HG03097 (cell line): ENCODE measurements around the gene COIL.

ENCODE experiments used
- ATAC-seq: cut with Tn5 transposase; IDR thresholded peaks from one replicate; pipeline ENCODE4 v1.9.1; 2021; ENCODE audit not compliant: unreplicated experiment, low FRiP score

The COIL gene

DNA sequence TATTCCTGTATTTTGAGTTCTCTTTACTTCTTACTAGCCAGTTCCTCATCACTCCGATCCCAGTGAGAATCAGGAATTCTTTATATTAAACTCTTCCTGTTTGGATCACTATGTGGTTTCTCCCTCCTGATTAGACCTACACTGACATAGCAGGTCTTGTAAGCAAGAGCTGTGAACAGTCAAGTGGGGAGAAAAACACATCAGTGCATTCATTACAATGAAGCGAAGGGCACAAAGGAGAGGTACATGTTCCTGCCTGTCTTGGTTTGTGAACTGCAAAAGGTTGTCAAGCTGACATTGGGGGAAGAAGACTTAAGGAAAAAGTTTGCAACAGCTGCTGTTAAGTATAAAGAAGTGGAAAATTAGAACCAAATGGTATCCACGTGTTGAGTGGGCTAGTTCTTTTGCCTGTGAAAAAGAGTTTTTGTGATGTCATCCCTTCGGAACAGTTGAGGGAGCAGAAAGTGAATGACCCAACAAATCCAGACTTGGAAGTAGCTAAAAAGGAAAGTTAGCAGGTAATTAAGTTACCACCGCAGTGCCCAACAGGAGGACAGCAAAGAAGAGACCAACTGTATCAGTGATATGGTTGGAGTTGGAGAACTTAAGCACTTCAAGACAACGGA, 24.0 kb downstream of the COIL start:
- ATAC-seq: no peak

DNA sequence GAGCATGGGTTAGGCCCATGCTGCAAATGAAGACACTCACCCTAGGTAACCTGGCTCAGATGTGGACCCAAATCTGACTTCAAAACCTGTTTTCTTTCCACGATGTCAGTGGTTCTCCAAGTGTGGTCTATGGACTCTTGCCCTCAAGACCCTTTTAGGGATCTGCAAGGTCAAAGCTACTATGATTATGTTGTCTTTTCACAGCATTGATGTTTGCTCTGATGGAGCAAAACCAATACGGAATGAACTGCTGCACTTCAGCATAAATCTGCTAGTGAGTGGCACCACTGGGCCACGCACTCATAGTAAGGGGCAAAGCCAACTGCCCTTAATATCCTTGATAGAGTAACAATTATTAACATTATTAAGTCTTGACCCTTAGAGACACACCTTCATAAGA, 25.4 kb downstream of the COIL start:
- no peak for ATAC-seq

DNA sequence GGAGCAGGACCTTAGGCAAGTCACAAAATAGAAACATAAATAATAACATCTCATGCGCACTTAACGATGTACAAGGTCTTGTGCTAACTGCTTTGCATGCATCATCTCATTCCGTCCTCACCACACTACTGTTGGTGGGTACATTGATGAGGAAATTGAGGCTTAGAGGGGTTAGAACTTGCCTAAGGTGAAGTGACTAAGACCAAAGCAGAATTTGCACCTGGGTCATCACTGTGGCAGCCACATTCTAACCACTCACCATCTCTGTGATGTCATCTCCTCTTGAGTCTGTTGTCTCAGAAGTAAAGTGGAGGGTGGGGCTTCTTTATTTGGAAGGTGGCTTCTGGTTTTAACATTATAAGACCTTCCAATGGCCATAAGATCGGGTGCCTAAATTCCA, 26.6 kb downstream of the COIL start:
- no peak for ATAC-seq

DNA sequence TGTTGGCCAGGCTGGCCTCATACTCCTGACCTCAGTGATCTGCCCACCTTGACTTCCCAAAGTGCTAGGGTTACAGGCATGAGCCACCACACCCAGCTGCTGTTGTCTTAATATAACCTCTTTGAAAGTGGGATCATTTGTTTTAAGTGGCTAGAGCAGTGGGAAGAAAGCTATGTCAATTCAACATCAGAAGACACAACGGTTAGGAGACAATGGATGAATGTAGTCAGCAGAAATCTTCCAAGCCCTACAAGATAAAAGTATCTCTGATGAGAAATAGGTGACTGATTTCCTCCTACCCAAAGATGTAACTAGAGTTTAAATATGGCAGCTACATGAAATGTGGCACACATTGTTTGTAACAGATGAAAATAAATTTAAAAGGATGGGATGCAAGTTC, 27.0 kb downstream of the COIL start:
- no peak for ATAC-seq

DNA sequence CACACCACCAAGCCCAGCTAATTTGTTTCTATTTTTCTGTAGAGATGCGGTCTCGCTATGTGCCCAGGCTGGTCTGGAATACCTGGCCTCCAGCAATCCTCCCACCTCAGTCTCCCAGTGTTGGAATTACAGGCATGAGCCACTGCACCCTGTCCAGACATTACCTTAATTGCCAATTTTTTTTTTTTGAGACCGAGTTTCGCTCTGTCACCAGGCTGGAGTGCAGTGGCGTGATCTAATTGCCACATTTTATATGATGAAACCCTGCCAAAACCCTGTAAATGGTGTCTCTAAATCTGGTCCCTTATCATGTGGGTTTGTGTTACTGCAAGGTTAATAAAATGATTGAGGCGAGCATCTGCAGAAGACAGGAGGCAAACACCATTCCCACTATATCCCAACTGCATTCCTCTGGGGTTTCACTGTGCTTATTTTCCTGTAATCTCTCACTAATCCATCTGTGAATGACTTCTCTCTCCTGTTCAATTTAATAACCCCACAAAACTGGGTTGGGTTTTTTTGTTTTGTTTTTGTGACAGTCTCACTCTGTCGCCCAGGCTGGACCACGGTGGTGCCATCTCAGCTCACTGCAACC, 27.6 kb downstream of the COIL start:
- no peak for ATAC-seq

DNA sequence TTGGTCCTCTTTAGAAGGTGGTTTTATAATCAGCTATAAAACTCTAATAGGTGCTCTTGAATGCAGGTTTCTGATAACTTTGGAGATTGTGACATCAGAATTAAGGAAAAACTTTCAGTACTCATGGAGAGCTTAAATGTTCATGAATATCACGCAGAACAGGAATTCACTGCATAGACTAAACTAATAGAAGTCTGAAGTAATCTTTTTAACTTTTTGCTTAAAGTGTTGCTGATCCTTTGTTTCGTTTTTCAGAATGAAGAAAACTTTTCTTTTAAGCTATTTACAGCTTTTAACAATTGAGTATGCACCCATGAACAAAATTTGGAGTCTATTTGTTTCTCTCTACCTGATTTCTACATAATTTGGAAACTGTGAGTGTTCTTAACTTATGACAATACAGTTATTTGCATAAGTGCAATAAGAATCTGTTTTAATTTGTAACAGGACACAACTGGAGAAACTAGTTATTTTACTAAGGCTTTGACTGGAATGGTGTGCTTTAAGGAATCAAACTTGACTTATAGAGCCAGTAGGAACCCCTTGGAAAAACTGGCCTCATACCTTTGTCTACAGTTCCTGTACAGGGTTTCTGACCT, 30.0 kb downstream of the COIL start:
- ATAC-seq: no peak

DNA sequence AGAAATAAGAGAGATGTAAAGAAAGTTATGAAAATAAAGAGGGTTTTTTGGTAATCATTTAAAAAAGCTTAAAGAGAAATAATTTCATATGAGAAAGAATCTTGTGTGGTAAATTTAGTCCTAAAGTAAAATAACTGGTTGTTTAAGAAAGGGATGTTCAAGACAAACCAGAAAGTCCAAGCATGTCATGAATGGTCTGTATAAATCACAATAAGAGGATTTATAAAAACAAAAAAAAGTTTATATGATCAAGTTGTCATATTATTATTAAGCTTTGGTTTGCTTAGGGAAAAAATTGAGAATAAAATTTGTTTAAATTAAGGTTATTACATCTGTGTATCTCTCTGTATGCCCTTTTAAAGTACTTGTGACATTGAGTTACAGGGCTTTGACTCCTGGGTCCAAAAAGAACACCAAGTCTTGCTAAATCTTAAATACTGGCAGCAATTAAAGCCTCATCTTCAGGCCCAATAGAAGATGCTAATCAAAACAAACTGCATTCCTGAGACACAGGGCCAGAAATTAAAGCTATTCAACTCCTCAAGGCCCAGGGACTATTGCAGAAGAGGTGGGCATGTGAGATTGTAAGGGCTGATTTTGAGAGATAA, 31.4 kb downstream of the COIL start:
- no peak for ATAC-seq

DNA sequence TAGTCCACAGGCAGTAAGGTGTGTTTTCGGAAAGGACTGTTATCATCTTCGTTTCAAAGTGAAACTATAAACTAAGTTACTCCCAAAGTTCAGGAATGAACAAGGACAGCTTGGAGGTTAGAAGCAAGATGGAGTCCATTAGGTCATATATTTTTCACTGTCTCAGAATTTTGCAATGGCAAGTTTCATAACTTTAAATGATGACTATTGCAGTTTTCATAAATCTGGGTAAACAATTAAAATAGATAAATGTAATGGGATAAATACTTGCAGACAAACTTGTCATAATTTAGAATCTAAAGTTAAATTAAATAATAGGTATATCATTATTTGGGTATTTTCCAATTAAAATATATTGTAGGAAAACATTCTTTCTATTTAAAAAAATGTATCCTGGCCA, 32.3 kb downstream of the COIL start:
- no peak for ATAC-seq

DNA sequence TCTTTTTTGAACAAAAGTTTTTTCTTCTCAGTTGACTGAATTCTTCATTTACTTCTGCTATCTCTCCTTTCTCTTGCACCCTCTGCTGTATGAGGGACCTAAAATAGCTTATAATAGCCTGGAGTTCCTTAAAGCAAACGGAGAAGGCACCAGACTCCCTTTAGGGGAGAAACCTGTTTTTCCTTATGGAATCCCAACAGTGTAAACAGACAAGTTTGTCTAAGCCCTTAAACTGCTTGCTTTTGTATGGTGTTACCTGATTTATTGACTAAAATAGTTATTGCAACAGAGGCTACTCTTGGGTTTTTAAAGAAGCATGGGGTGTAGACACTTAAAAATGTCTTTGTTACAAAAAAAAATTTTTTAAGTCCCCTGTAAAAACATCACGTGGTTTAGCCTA, 34.1 kb downstream of the COIL start:
- ATAC-seq: no peak

DNA sequence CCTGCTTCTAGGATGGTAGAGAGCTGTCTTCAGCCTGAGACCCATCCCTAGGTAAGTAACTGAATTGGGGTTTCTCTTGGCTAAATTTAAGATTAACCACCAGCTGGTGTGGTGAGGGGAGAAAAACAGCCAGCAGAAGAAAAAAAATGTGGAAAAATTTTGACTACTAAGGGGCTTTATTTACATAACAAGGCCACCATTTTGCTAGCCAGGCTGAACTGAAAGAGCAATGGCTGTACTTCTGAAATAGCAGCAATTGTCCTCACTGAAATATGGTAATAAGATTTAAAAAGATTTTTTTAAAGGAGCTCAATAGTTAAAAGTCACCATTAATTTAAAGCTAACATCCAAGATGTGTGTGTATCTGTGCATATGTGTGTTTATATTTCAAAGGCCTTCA, 34.6 kb downstream of the COIL start:
- ATAC-seq: no peak

DNA sequence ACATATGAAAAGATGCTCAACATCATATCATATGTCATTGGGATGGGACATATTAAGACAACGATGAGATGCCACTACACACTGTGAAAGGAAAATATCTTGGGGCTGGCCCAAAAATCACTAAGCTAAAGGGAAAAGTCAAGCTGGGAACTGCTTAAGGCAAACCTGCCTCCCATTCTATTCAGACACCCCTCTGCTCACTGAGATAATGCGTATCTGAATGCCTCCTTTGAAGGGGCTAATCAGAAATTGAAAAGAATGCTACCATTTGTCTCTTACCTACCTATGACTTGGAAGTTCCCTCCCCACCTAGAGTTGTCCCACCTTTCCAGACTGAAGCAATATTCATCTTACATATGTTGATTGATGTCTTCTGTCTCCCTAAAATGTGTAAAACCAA, 35.8 kb downstream of the COIL start:
- no peak for ATAC-seq

DNA sequence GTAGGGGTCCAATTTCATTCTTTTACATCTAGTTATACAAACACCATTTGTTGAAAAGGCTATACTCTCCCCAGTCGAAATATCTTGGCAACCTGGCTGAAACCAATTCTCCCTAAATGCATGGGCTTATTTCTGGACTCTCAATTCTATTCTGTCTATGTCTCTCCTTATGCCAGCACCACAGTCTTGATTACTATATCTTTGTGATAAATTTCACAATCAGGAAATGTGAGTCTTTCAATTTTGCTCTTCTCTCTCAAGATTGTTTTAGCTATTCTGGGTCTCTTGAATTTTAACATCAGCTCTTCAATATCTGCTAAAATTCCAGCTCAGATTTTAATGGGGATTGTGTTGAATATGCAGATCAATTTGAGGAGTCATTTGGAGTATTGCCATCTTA, 41.1 kb downstream of the COIL start:
- no peak for ATAC-seq

DNA sequence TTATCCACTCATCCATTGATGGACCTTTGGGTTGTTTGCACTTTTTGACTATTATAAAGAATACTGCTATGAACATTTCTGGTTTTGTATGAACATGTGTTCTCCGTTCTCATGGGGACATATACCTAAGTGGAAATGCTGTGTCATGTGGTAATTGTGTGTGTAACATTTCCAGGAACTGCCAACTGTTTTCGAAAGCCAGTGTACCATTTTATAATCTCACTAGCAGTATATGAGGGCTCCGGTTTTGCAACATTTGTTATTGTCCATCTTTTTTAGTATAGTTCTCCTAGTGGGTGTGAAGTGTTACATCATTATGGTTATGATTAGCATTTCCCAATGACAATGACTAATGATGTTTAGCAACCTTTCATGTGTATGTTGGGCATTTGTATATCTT, 41.9 kb downstream of the COIL start:
- no peak for ATAC-seq

DNA sequence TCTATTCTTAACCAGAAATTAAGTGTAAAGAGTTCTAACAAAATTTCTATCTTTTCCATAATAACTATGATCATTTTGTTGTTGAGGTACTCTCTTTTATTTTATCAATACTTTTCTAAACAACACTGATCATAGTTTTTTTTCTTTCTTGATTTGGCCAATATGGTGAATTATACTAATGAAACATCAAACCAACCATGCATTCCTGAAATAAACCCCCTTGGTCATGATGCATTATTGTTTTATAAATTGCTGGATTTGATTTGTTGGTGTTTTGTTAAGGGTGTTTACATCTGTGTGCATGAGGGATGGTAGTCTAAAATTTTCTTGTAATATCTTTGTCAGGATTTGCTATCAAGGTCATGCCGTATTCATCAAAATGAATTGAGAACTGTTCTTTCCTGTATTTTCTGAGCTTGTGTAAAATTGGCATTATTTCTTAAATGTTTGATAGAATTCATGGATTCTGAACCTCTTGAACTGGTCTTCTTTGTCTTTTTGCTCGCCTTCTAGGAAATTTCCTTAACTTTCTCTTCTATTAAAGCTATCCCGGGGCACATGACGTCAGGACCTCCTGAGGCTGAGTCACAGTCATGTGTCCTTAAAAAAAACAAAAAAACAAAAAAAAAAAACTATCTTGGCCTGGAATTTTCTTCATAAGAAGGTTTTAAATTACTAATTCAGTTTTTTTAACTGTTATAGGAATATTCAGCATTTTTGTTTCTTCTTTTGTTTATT, 43.1 kb downstream of the COIL start:
- ATAC-seq: no peak

DNA sequence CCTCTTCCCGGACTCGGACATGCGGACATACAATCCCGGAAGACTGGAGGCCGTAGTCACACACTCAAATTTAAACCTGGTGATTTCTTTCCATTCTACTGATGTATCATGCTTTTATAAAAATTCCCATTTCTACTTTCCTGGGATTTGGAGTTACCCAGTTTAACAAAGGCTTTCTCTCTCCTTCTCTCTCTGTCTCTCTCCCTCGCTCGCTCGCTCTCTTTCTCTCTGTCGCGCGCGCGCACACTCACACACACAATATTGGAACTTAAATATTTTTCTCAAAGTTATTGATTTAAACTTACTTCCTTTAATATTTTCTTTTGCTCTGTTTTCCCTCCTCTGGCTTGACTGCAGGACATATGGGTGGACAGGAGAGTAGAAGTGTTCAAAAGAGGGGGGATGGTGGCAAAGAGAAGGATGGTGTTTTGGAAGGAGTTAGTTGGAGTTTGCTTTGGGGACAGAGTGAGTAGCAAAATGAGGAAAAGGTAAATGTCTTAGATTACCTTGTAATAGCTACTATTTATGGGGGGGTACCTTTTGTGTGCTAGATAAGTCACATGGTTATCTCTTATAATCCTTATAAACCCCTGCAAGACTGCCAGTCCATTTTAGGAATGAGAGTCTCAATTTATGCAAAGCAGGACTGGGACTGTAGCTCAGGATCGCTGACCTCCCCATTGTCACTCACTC, 46.1 kb downstream of the COIL start:
- no peak for ATAC-seq

DNA sequence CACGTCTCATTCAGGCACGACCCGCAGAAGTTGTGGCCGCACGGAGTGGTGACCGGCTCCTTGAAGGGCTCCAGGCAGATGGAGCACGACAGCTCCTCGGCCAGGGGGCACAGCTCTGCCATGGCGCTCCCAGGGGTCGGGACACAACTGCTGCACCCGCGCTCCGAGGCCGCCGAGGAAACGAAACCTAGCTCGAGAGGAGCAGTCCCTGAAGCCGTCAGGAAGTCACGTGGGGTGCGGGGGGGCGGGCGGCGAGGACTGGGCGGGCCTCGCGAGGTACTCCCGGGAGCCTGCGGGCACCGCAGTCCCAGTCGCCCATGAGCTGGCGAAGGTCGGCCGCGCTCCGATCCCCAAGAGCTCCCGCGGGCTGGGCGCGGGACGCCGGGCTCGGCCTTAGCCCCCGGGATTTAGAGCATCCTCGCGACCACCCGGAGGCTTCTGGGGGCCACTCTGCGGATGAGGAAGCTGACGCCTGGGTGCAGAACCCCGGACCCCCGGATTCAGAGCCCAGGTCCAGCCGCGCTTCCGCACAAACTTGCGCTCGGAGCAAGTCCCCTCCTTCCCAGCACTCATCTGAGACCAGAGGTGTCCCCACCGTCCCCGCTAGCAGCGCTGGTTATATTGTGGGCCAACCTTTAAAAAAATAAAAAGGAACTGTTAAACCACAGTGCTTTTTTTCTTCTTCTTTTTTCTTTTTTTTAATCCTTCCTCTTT, 46.8 kb downstream of the COIL start, which contains the start of gene TRIM25:
TSS of gene TRIM25 (minus strand) at position 183 of the 714 bp plus-strand sequence. CDS start at position 122, 61 bp downstream.
- ATAC-seq: peak; percentile 66

DNA sequence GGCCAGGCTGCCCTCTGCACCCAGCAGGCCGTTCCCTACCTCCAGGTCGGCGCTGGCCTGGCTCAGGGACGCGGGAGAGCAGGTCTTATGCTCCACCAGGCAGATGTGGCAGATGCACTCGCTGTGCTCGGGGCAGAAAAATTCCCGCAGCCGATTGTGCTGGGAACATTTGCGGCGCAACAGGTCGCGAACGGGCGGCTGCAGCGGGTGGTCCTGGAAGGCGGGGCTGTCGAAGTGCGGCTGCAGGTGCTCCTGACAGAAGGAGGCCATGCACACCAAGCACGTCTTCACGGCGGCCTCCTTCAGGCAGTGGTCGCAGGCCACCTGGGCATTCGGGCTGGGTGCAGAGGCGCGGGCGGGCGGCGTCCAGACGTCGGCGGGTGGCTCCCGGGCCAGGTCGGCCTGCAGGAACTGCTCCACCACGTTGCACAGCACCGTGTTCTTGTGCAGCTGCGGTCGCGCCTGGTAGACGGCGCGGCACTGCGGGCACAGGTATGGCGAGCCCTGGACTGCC, 47.4 kb downstream of the COIL start:
- ATAC-seq: peak; percentile 38

DNA sequence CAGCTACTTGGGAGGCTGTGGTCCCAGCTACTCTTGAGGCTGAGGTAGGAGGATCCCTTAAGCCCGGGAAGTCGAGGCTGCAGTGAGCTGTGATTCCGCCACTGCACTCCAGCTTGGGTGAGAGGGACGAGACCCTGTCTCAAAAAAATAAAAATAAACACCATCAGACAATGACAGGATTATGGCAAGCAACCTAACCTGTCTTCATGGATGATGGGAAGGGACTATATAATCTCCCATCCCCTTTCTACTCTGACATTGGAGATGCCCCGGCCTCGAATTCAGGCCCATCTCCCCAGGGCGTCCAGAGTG, 47.9 kb downstream of the COIL start:
- no peak for ATAC-seq

DNA sequence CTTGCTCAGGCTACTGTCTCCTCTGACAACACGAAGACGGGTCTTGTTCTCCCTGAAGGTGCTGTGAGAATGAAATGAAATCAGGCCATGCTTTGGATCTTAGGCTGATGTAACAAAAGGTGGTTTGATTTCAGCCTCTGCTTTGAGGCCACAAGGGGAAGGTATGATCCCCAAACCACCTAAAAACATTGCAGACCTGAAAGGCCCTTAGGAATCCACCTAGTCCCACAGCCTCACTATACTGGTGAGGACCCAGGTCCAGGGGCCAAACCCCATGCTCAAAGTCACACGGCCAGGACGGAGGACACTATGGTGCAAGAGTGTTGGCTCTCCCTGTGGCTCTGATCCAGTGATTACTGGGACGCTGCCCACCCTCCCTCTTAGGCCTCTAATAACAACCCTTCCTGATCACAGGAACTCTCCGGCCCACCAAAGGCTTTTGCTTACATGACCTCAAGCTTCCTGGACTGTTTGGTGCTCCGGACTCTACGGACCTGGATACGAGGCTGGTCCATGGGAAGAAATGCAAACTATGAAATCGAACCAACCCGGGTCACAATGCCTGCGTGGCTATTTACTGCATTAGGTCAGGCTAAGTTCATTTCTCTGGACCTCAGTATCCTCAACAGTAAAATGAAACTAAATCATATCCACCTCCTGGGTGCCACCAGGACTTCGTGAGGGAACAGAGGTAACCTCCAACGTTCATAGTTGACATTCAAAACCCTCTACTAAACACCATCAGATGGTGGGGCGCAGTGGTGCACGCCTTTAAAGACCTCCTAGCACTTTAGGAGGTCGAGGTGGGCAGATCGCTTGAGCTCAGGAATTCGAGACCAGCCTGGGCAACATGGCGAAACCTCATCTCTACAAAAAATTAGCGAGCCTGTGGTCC, 48.5 kb downstream of the COIL start:
- ATAC-seq: no peak
